ENCODE results near the gene LRRC7. TPM values are rescaled to one million over a fixed set of nuclear protein-coding genes. Genes with fewer than 3 reads are reported as not detected.

The LRRC7 gene
- total and polyA plus RNA-seq, 8 donors = 3.4 to 5.9 (median 5.1) TPM; not detected in 2

- TF ChIP-seq CTCF (IDR thresholded peaks at IDR 0.05) = no peak
- ATAC-seq (no peak), DNase-seq (no peak)
- intact Hi-C loops (cut with DNase I) = no loop called here
- H3K27ac ChIP-seq = no peak overlapping the region
- no peaks in the 10 kb centered on the region for H3K36me3 ChIP-seq
- H3K4me3 ChIP-seq = no peak overlapping the region
- H3K9me3 ChIP-seq = no peaks in the 10 kb centered on the region
- no peaks in the 10 kb centered on the region for H3K4me1 ChIP-seq
- peaks cover 0 to 3% of the 10 kb centered on the region in 2 donors for H3K27me3 ChIP-seq
Measured at GRCh38 chr1:69743146-69743545, 175.4 kb downstream of the LRRC7 start.

- no peak for DNase-seq
- Histone ChIP-seq H3K27ac (no peak overlapping the region), H3K36me3 (no peaks in the 10 kb centered on the region), H3K4me3 (no peak overlapping the region), H3K27me3 (no peaks in the 10 kb centered on the region), H3K4me1 (no peaks in the 10 kb centered on the region), H3K9me3 (no peaks in the 10 kb centered on the region)
- TF ChIP-seq CTCF (IDR thresholded peaks at IDR 0.05) = no peak
- ATAC-seq = no peak
- intact Hi-C loops (cut with DNase I) = no loop called here
Measured at GRCh38 chr1:69744381-69744780, 176.7 kb downstream of the LRRC7 start.

- intact Hi-C loops (cut with DNase I) = no loop called here
- DNase-seq (no peak), ATAC-seq (no peak)
- H3K4me1 ChIP-seq = no peaks in the 10 kb centered on the region
- TF ChIP-seq CTCF (IDR thresholded peaks at IDR 0.05) = no peak
- H3K27ac ChIP-seq = no peak overlapping the region
- H3K27me3 ChIP-seq = no peaks in the 10 kb centered on the region
- no peak overlapping the region for H3K4me3 ChIP-seq
- peaks cover 0 to under 1% of the 10 kb centered on the region in 2 donors for H3K9me3 ChIP-seq
- no peaks in the 10 kb centered on the region for H3K36me3 ChIP-seq
Measured at GRCh38 chr1:69747207-69747606, 179.5 kb downstream of the LRRC7 start.

DNA sequence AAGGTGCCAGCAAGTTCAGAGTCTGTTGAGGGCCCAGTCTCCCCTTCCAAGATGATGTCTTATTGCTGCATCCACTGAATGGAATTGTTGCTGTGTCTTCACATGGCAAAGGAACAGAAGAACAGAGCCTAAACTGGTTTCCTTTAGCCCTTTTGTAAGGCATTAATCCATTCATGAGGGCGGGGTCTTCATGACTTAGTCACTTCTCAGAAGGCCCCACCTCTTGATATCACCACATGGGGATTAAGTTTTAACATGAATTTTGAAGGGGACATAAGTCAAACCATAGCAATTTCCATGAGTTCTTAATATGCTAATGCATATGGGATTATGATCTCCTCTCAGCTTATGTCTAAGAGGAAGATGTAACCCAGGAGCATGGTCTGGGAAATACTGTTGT is 182.9 kb downstream of the LRRC7 start:
- H3K27ac ChIP-seq = no peak overlapping the region
- intact Hi-C loops (cut with DNase I) = no loop called here
- TF ChIP-seq CTCF (IDR thresholded peaks at IDR 0.05) = no peak
- H3K27me3 ChIP-seq = no peaks in the 10 kb centered on the region
- no peak overlapping the region for H3K4me3 ChIP-seq
- H3K9me3 ChIP-seq = peaks cover 0 to 4% of the 10 kb centered on the region in 2 donors
- H3K36me3 ChIP-seq = no peaks in the 10 kb centered on the region
- no peaks in the 10 kb centered on the region for H3K4me1 ChIP-seq
- ATAC-seq = no peak
- DNase-seq = no peak

- Histone ChIP-seq H3K4me3 (no peak overlapping the region), H3K9me3 (peaks cover 0 to 4% of the 10 kb centered on the region in 2 donors), H3K27me3 (no peaks in the 10 kb centered on the region), H3K4me1 (no peaks in the 10 kb centered on the region), H3K27ac (no peak overlapping the region), H3K36me3 (no peaks in the 10 kb centered on the region)
- DNase-seq (no peak), ATAC-seq (no peak)
- TF ChIP-seq CTCF (IDR thresholded peaks at IDR 0.05) = no peak
- intact Hi-C loops (cut with DNase I) = no loop called here
Measured at GRCh38 chr1:69752831-69753230, 185.1 kb downstream of the LRRC7 start.

Measured in left lung (tissue), 10 donors.